ENCODE measurements around the gene LMNA.

The LMNA gene

GRCh38 chr1:156136970-156137483 lies 22.5 kb downstream of the LMNA start:
- TF ChIP-seq, protein P1, sequence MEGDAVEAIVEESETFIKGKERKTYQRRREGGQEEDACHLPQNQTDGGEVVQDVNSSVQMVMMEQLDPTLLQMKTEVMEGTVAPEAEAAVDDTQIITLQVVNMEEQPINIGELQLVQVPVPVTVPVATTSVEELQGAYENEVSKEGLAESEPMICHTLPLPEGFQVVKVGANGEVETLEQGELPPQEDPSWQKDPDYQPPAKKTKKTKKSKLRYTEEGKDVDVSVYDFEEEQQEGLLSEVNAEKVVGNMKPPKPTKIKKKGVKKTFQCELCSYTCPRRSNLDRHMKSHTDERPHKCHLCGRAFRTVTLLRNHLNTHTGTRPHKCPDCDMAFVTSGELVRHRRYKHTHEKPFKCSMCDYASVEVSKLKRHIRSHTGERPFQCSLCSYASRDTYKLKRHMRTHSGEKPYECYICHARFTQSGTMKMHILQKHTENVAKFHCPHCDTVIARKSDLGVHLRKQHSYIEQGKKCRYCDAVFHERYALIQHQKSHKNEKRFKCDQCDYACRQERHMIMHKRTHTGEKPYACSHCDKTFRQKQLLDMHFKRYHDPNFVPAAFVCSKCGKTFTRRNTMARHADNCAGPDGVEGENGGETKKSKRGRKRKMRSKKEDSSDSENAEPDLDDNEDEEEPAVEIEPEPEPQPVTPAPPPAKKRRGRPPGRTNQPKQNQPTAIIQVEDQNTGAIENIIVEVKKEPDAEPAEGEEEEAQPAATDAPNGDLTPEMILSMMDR (IDR thresholded peaks at IDR 0.05; ENCODE audit: low read depth, low read length, missing control alignments) = no peak
- H3K4me3 ChIP-seq (ENCODE audit: low read depth, low read length) = no peak overlapping the region
- DNase-seq (ENCODE audit: low read depth) = no peak

DNA sequence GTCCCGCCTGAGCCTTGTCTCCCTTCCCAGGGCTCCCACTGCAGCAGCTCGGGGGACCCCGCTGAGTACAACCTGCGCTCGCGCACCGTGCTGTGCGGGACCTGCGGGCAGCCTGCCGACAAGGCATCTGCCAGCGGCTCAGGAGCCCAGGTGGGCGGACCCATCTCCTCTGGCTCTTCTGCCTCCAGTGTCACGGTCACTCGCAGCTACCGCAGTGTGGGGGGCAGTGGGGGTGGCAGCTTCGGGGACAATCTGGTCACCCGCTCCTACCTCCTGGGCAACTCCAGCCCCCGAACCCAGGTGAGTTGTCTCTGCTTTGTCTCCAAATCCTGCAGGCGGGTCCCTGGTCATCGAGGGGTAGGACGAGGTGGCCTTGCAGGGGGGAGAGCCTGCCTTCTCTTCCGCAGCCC lies 24.0 kb downstream of the LMNA start:
- TF ChIP-seq, protein P1 (IDR thresholded peaks at IDR 0.05; ENCODE audit: low read depth, low read length, missing control alignments) = no peak
- H3K4me3 ChIP-seq (ENCODE audit: low read depth, low read length) = no peak overlapping the region
- DNase-seq (ENCODE audit: low read depth) = no peak

- TF ChIP-seq, protein P1 (IDR thresholded peaks at IDR 0.05; ENCODE audit: low read depth, low read length, missing control alignments) = peak; percentile 86
- H3K4me3 ChIP-seq (ENCODE audit: low read depth, low read length) = no peak overlapping the region
- no peak for DNase-seq (ENCODE audit: low read depth)
Observed at GRCh38 chr1:156140879-156141707, 26.6 kb downstream of the LMNA start.

GRCh38 chr1:156143765-156144489 lies 29.4 kb downstream of the LMNA start:
- TF ChIP-seq, protein P1 (IDR thresholded peaks at IDR 0.05; ENCODE audit: low read depth, low read length, missing control alignments) = no peak
- H3K4me3 ChIP-seq (ENCODE audit: low read depth, low read length) = no peak overlapping the region
- no peak for DNase-seq (ENCODE audit: low read depth)

DNA sequence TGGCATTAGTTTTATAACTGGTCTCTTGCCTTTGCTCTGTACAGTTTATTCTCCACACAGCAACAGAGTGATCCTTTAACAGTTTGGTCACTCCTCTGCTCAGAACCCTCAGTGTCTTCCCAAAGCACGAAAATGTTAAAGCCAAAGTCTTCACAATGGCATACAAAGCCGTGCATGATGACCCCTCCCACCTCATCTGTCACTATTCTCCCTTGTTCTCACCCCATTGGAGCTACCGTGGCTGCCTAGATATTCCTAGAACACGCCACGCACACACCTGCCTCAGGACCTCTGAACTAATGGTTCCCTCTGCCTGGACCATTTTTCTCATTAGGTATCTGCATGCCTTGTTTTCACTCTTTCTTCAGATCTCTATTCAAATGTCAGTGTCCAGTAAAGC lies 30.2 kb downstream of the LMNA start:
- no peak overlapping the region for H3K4me3 ChIP-seq (ENCODE audit: low read depth, low read length)
- TF ChIP-seq, protein P1 (IDR thresholded peaks at IDR 0.05; ENCODE audit: low read depth, low read length, missing control alignments) = no peak
- no peak for DNase-seq (ENCODE audit: low read depth)

DNA sequence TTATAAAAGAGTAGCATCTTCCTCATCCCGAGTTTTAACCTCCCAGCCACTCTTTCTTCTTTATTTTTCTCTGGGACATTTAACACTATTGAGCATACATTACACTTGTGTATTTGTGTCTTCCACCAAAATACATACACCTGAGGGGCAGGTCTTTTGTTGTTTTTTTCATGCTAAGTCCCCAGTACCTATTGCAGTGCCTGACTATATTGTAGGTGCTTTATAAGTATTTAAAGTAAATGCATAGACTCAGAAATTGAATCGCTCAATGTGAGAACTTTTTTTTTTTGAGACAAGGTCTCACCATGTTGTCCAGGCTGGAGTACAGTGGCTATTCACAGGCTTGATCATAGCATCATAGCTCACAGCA lies 31.1 kb downstream of the LMNA start:
- TF ChIP-seq, protein P1 (IDR thresholded peaks at IDR 0.05; ENCODE audit: low read depth, low read length, missing control alignments) = no peak
- no peak overlapping the region for H3K4me3 ChIP-seq (ENCODE audit: low read depth, low read length)

More for the DNA sequence above, 31.1 kb downstream of the LMNA start:
- no peak for DNase-seq (ENCODE audit: low read depth)

All from GM12864 (cell line).